HG03342 (cell line): ENCODE measurements around the gene KIZ.

Experiments used
- ATAC-seq: cut with Tn5 transposase; IDR thresholded peaks from one replicate; pipeline ENCODE4 v1.9.1; 2021; ENCODE audit warnings: mild to moderate bottlenecking, moderate library complexity; ENCODE audit not compliant: unreplicated experiment

The KIZ gene

DNA sequence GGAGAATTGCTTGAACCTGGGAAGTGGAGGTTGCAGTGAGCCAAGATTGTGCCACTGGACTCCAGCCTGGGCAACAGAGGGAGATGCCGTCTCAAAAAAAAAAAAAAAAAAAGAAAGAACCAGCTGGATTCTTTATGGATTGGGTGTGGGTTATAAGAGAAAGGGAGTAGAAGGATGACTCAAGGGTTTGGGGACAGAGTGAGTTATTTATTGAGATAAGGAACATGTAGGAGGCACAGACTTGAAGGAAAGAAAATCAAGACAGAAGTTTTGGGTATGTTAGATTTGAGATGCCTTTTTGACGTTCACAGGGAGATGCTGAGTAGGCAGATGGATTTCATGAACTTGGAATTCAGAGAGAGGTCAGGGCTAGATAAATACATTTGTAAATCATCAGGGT is 47.6 kb downstream of the KIZ start:
- ATAC-seq, result no peak

DNA sequence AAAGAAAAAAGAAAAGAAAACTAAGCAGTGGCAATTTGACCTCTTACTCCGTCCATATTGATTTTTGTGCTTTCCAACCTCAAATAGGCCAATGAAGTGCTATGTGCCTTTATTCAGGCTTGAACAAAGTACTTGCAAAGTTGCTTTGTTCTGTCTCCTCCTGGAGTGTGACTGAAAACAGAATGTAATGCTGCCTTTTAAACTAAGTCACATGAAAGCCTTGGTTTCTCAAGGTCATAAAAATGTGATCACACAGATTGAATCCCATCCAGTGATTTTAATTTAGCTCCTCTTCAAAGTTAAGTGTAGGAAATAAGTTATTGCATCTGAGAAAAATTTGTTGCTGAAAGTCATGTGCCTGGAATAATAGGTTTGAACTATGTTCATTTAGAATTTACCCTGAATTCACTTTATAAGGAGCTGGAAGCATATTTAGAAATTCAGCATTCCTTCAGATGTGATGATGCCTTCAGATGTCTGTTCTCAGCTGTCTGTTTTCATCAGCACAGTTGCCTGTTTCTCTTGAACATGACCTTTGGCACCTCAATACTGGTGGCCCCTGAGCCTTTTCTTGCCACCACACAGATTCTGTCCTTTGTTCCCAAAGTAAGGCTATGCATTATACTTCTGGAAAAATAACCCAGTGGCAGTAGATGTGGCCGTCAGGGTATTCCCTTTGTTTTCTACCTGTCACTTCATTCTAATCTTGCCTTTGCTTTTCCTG is 48.8 kb downstream of the KIZ start:
- ATAC-seq, result no peak

DNA sequence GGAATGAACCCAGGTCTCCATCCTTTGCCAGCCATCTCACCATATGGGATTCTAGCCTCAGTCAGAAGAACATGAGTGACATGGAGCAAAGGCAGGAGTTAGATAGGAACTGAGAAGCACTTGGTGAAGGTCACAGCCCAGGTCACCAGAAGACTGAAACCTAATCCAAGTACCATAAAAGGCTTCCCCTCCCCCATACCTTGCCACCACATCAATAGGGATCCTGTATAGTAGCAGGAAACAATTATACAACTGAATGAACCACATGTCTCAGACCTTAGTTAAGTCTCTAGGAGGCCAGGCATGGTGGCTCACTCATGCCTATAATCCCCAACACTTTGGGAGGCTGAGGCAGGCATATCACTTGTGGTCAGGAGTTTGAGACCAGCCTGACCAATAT is 49.6 kb downstream of the KIZ start:
- ATAC-seq, result no peak

DNA sequence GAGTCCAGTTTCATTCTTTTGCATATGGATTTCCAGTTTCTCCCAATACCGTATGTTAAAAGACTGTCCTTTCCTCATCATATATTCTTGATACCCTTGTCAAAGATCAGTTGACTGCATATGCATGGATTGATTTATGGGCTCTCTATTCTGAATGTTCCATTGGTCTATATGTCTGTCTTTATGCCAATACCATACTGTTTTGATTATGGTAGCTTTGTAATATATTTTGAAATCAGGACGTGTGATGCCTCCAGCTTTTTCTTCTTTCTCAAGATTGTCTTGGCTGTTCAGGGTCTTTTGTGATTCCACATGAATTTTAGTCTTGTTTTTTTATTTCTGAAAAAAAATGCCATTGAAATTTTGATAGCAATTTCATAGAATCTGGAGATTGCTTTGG is 51.9 kb downstream of the KIZ start:
- ATAC-seq, result no peak

DNA sequence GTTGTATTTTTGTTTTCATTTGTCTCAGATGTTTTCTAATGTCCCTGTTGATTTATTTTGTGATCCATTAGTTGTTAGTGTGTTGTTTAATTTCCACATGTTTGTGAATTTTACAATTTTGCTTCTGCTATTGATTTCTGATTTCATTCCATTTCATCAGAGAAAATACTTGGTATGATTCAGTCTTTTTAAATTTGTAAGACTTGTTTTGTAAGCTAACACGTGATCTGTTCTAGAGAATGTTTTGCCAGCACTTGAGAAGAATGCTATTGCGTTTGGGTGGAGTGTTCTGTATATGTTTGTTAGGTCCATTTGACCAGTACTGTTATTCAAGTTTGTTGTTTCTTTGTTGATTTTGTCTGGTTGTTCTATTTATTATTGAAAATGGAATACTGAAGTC is 53.9 kb downstream of the KIZ start:
- no peak for ATAC-seq

DNA sequence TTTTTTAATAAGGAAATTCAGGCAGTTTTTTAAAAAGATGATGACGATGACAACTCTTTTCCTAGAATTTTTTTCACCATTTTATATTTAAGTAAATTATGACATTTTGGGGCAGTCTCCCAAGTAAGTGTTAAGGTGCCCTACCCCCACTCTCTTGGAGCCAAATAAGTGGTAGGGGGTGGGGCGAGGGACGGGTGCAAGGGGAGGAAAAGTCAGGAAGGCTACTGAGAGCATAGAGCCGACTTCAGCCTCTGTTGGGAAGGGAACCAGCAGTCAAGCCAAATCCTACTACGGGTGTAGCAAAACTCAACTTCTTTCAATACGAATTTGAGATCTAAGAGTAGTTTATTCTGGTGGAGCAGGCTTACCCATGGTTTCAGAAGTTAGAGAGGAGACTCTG is 54.4 kb downstream of the KIZ start:
- ATAC-seq, result no peak

DNA sequence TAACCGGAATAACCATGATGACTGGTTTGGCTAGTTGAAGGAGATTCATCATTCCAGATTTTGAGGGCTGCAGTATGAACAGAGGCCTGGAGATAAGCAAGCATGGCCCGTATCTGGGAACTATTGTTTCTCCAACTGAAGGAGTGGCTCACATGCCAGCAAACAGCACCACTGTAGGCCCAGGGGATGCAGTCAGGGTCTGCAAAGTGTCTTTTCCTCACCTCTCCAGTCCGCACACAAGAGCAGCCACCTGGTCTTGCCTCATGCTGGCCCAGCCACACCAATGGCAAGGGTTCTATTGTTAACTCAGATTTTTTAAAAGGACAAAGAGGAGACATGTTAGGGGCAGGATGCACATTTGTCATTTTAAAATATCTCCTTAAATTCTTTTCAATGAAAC is 55.1 kb downstream of the KIZ start:
- no peak for ATAC-seq

DNA sequence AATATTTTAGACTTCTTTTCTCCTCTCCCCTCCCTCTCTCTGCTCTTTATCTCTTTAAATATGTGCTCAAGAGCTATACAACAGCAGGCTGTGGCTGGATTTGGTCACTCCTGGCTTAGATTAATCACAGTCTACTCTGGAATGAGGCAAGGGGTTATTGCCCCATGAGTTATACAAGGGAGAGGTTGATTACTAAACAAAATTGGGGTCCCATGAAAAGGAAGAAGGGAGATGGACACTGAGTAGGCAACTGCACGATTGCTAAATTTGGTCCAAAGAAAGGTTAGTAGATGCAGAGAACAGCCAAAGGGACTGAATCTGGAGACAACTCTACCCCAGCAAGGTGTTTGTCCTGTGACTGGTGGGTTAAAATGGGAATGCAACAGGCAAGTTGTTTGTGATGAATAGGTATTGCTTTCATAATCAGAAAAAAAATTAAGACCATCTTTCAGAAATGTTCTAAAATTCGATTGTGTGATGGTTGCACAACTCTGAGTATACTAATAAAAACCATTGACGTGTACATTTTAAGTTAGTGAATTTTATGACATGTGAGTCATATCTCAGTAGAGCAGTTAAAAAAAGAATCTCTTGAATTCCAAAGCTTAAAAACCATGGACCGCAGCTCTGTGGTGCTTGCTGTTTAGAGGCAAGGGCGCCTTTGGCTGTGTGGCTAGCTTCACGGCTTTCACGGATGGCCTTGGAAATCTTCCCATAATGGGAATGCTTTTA is 57.1 kb downstream of the KIZ start:
- ATAC-seq, result no peak

DNA sequence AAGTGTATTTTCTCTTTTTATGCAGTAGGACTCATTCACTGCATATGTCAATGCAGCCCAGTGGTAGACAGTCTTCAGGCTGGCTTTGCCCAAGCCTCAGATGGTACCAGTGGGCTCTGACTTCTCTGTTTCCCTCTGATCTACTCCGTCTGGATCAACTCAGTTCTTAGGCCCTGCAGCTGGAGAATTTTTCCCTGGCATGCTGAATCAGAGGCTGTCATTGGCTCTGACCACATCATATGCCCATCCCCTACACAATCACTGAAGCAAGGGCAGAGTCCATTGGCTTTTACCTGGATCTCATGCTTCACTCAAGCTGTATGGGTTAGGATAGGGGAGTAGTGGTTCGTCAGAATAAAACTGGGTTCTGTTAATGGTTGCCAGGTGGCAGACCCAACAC is 57.8 kb downstream of the KIZ start:
- ATAC-seq, result no peak

DNA sequence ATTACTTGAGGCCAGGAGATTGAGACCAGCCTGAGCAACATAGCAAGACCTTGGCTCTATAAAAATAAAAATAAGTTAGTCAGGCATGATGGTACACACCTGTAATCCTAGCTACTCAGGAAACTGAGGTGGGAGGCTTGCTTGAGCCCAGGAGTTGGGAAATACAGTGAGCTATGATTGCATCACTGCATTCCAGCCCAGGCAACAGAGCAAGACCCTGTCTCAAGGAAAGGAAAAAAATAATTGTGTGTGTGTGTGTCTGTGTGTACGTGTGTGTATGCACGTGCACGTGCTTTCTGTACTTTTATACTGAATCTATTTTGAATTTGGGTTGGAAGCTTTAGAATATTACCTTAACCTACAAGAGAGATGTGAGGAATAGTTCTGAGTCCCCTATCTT is 58.9 kb downstream of the KIZ start:
- no peak for ATAC-seq

DNA sequence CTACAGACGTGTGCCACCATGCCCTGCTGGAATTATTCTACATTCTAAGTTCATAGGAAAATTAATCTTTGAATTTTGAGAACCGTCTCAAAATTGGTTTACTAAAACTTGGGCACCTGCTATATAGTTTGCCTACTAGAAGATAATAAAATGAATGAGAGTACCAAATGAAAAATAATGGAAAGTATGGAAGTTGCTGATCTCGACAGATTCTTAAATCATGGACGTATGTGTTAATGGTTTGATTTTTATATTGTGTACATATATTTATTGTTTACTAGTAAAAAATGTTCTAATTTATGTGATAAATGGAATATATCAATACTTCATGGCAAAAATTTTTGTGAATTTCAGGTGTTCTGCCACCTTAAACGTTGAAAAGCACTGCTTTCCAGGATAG is 60.0 kb downstream of the KIZ start:
- no peak for ATAC-seq

DNA sequence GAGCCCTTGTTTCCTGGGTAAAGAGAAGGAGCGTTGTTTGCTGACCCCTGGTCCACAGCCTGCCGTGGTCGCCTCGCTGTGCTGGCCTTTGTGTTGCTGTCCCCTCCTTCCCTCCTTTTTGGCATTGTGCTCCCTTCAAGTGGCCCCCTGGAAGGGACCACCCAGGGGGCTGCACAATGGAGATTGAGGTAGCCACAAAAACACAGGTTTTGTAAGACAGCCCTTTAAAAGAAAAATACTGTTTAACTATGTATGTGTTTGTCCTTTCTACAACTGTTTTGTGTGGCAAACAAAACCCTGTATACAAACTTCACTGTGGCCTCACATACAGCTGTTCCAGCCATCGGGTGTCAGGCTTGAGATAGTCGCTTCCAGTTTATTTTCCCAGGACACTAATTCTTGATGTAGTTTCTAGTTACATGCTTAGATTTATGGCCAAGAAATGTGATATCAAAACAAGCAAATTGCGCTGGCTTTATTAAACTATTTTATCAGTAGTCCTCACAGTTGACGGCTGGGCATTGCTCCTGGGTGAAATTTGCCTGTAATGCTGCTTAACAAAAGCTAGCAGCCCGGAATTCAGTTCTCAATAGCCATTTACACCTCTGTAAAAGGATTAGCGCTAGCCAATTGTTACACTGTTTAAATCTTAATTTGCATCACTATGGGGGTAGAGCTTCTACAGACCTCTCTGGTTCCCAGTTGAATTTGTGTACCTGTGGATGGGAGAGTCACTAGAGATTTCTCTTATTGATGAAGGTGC is 64.1 kb downstream of the KIZ start:
- ATAC-seq, result no peak

DNA sequence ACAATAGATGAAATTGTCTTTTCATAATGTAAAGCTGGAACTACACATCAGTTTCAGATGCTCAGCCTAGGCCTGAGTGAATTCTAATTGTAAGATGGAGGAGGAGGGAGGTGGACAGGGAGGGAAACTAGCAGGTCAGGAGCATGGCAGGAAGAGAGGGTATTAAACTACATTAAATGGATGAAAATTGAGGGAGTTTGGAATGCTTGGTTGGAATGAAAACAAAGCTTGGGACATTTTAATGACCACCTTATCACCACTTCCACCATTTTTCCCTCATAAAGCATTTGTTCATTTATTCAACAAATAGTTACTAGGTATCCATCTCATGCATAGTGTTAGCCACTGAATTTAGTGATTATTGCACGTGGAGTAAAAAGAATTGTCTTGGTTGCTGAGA is 65.0 kb downstream of the KIZ start:
- no peak for ATAC-seq

DNA sequence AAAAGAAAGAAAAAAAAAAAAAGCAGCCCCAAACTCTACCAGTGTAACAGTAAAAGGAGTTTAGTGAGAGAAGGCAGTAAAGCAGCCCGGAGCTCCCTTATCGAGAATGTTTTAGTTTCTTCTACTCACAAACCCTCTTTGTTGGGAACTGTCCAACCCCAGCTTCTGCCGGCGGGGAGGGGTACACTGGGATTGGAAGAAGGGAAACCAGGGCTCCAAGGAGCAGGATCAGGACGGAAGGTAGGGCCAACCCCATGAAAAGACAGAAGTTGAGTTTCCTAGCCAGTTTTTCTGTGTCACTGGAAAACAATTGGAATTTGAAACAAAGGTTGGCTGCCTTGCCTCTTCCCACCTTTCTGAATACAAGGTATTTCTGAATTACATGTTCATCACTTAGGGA is 66.0 kb downstream of the KIZ start:
- no peak for ATAC-seq

DNA sequence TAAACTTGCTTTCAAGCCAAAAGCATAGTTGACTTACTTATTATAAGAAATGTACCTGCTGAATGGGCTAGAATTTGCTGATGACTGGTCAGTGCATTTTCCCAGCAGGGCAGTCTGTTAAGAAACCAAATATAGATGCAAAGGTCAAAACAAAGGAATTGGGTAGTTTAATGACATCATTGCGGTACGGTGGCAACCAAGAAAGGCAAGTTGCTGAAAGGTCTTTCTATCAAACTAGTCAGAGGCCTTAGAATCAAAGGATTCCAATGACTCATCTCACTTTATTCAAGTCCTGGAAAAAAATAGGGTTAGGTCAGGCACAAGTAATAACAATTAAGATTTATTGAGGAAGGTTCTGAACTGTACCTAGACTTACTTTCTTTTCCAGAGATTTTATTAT is 76.4 kb downstream of the KIZ start:
- no peak for ATAC-seq

DNA sequence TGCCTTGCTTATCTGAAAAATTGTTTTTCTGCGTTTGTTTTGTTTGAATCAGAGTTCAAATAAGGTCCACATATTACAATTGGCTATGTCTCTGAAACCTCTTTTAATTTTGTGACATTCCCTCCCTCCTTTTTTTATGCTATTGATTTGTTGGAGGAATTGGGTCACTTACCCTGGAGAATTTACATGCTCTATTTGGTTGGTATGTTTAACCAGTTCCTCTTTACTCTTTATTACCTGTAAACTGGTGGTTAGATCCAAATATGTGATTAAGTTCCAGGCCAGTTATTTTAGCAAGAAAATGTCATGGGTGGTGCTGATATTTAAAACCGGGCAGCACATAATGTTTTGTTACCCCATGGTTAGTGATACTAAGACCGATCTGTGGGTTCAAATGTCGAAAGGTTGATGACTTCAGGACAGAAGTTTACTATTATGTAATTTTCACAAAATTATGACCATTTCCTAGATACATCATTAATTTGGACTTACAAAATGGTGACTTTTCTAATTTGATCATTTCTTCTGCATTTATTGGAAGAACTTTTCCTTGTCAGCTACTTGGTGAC is 77.3 kb downstream of the KIZ start:
- ATAC-seq, result no peak

DNA sequence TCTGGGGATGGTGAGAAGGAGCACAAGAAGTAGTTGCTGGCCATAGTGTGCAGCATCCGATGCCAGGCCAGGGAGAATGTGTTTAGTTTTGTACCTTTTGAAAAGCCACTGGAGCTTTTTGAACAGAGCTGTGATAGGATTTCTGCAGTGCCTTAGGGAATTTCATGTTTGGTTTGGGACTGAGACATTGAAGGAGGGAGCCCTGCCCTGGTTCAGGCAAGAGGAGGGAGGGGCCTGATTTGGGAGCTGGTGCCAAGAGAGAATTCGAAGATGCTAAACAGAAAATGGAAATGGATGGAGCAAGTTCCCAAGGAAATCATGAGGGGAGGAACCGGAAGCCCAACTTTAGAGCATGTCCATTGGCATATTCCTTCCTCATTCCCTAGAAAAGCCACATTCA is 80.7 kb downstream of the KIZ start:
- no peak for ATAC-seq

DNA sequence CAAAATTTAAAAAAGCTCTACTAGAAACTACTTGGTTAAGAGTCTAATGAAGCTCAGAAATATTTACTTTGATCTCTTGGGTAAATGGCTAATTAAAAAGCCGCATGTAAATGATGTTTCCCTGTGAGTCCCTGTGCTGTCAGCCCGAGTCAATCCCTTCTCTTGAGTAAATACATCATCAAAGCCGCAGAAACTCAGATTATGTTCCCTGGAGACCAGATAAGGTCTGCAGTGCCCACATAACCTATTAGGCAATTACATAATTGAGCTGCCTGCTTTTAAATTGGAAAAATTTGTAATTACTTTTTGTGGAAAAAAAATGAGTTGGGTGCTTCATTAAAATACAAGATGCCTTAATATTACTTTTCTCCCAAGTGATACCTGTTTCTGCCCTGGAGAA is 83.1 kb downstream of the KIZ start:
- ATAC-seq, result no peak

DNA sequence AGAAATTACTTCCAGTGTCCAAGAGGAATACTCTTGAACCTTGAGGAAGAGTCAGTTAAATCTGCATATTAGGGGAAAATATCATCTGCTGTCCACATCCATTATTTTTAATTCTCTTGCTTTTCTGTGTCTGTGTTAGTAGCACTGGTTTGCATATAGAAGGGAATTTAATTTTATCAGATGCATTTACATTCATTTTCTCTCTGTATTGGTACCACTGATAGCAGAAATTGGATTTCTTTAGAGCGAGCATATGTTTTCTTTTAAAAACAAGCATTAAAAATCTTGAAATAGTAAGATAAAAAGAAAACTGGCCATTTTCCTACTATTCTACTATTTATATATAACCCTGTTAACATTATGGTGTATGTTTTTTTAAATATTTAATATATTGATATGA is 83.8 kb downstream of the KIZ start:
- no peak for ATAC-seq

DNA sequence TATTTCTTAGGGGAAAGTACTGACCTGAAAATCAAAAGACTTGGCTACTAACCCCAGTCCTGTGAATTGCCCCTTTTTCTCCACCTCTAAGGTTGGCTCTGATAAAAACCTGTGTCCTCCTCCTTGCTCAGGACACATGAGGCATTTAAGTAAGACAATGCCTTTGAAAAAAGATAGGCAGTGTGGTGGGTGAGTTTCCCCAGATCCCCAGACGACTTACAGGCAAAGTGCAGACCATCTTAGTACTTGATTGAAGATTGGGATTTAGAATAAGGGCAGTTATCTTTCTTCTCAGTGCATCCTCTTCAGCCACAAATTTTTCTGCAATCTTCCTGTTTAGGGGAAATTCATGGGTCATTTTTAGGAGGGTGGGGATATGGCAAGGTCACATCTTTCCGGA is 87.8 kb downstream of the KIZ start:
- no peak for ATAC-seq

DNA sequence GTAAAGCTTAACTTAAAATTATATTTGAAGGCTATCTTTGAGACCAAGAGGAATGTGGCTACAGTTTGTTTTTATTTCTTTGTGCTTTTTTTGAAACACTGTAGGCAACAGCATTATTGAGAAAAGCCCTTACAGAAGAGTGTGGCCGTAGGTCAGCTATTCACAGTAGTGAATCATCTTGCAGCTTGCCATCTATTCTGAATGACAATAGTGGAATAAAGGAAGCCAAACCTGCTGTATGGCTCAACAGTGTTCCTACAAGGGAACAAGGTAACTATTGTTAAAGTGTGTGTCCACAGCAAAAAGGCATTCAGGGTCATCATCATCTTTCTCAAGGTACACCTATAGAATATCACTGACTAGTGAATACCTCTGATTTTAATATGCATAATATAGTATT is 88.5 kb downstream of the KIZ start:
- no peak for ATAC-seq

DNA sequence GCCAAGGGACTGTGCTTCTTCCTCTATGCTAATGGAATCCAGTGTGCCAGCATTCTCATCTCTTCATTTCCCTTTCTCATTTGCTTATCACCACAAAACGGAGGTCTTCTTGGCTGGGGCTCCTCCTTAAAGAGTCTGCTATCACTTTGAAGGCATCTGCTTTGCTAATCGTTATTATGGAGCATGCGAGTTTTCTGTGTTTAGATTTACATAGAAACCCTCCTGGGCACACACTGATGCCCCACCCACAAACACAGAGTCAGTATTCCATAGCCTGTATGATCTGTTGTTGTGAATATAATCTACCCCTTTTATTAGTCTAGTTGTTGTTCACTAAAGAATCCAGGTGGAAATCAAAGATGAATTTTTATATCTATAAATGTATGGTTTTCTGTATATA is 93.8 kb downstream of the KIZ start:
- no peak for ATAC-seq
